ENCODE results near the gene SPACA9. TPM values are rescaled to one million over a fixed set of nuclear protein-coding genes. Genes with fewer than 3 reads are reported as not detected.

The SPACA9 gene
- polyA plus RNA-seq, 4 donors = 0.22 to 1.9 (median 1.6) TPM; not detected in 1

- H3K36me3 ChIP-seq (ENCODE audit: control insufficient read depth in 3 of 3, insufficient read depth in 2 of 3, low read depth in 1 of 3, low read length in 3 of 3) = peaks cover 2 to 45% (median 13%) of the 10 kb centered on the region in 3 donors
- no peaks in the 10 kb centered on the region for H3K9me3 ChIP-seq (ENCODE audit: control insufficient read depth in 2 of 2, insufficient read depth in 1 of 2, low read depth in 1 of 2, low read length in 1 of 2)
- H3K27ac ChIP-seq (ENCODE audit: low read depth in 1 of 3, low read length in 2 of 3) = no peak overlapping the region
- DNase-seq (no peak), FAIRE-seq (no peak)
- 72 to 80% (median 79%) methylated on average over 7 of the region's 7 CpGs for WGBS, 3 donors
- H3K27me3 ChIP-seq (ENCODE audit: control insufficient read depth in 3 of 3, insufficient read depth in 3 of 3, low read length in 3 of 3) = no peaks in the 10 kb centered on the region
- H3K4me3 ChIP-seq (ENCODE audit: low read depth in 1 of 3, low read length in 3 of 3) = no peak overlapping the region
- H3K4me1 ChIP-seq (ENCODE audit: control insufficient read depth in 3 of 3, insufficient read depth in 2 of 3, low read depth in 1 of 3, low read length in 2 of 3) = no peaks in the 10 kb centered on the region
Observed at GRCh38 chr9:132908635-132909034, 29.9 kb downstream of the SPACA9 start.

GRCh38 chr9:132909311-132909710 lies 30.6 kb downstream of the SPACA9 start:
- DNase-seq = no peak
- 70 to 90% (median 79%) methylated on average over 2 of the region's 2 CpGs for WGBS, 3 donors
- H3K36me3 ChIP-seq (ENCODE audit: control insufficient read depth in 3 of 3, insufficient read depth in 2 of 3, low read depth in 1 of 3, low read length in 3 of 3) = peaks cover 2 to 38% (median 13%) of the 10 kb centered on the region in 3 donors

GRCh38 chr9:132910376-132910775 lies 31.7 kb downstream of the SPACA9 start:
- H3K27ac ChIP-seq (ENCODE audit: low read depth in 1 of 3, low read length in 2 of 3) = no peak overlapping the region
- H3K4me3 ChIP-seq (ENCODE audit: low read depth in 1 of 3, low read length in 3 of 3) = no peak overlapping the region
- WGBS, 3 donors = 92 to 93% (median 93%) methylated on average over 6 of the region's 6 CpGs
- H3K9me3 ChIP-seq (ENCODE audit: control insufficient read depth in 2 of 2, insufficient read depth in 1 of 2, low read depth in 1 of 2, low read length in 1 of 2) = no peaks in the 10 kb centered on the region
- DNase-seq = no peak
- no peaks in the 10 kb centered on the region for H3K4me1 ChIP-seq (ENCODE audit: control insufficient read depth in 3 of 3, insufficient read depth in 2 of 3, low read depth in 1 of 3, low read length in 2 of 3)
- FAIRE-seq = no peak
- H3K27me3 ChIP-seq (ENCODE audit: control insufficient read depth in 3 of 3, insufficient read depth in 3 of 3, low read length in 3 of 3) = no peaks in the 10 kb centered on the region
- peaks cover 3 to 42% (median 13%) of the 10 kb centered on the region in 3 donors for H3K36me3 ChIP-seq (ENCODE audit: control insufficient read depth in 3 of 3, insufficient read depth in 2 of 3, low read depth in 1 of 3, low read length in 3 of 3)

More at GRCh38 chr9:132909311-132909710, 30.6 kb downstream of the SPACA9 start:
- H3K4me3 ChIP-seq (ENCODE audit: low read depth in 1 of 3, low read length in 3 of 3) = no peak overlapping the region
- no peaks in the 10 kb centered on the region for H3K9me3 ChIP-seq (ENCODE audit: control insufficient read depth in 2 of 2, insufficient read depth in 1 of 2, low read depth in 1 of 2, low read length in 1 of 2)
- FAIRE-seq = no peak
- H3K27ac ChIP-seq (ENCODE audit: low read depth in 1 of 3, low read length in 2 of 3) = no peak overlapping the region
- H3K4me1 ChIP-seq (ENCODE audit: control insufficient read depth in 3 of 3, insufficient read depth in 2 of 3, low read depth in 1 of 3, low read length in 2 of 3) = no peaks in the 10 kb centered on the region
- H3K27me3 ChIP-seq (ENCODE audit: control insufficient read depth in 3 of 3, insufficient read depth in 3 of 3, low read length in 3 of 3) = no peaks in the 10 kb centered on the region

GRCh38 chr9:132912131-132912530 lies 33.4 kb downstream of the SPACA9 start:
- Histone ChIP-seq H3K4me1 (ENCODE audit: control insufficient read depth in 3 of 3, insufficient read depth in 2 of 3, low read depth in 1 of 3, low read length in 2 of 3) (no peaks in the 10 kb centered on the region), H3K27ac (ENCODE audit: low read depth in 1 of 3, low read length in 2 of 3) (no peak overlapping the region), H3K4me3 (ENCODE audit: low read depth in 1 of 3, low read length in 3 of 3) (no peak overlapping the region), H3K27me3 (ENCODE audit: control insufficient read depth in 3 of 3, insufficient read depth in 3 of 3, low read length in 3 of 3) (no peaks in the 10 kb centered on the region), H3K9me3 (ENCODE audit: control insufficient read depth in 2 of 2, insufficient read depth in 1 of 2, low read depth in 1 of 2, low read length in 1 of 2) (no peaks in the 10 kb centered on the region), H3K36me3 (ENCODE audit: control insufficient read depth in 3 of 3, insufficient read depth in 2 of 3, low read depth in 1 of 3, low read length in 3 of 3) (peaks cover 9 to 36% (median 11%) of the 10 kb centered on the region in 3 donors)
- no peak for FAIRE-seq
- no peak for DNase-seq
- 95 to 99% (median 97%) methylated on average over 4 of the region's 4 CpGs for WGBS, 3 donors

- H3K36me3 ChIP-seq (ENCODE audit: control insufficient read depth in 3 of 3, insufficient read depth in 2 of 3, low read depth in 1 of 3, low read length in 3 of 3) = peaks cover 8 to 39% (median 18%) of the 10 kb centered on the region in 3 donors
- DNase-seq (no peak), FAIRE-seq (no peak)
Observed at GRCh38 chr9:132914924-132915323, 36.2 kb downstream of the SPACA9 start.

GRCh38 chr9:132919614-132920268 lies 41.0 kb downstream of the SPACA9 start:
- DNase-seq = no peak
- no peak overlapping the region for H3K27ac ChIP-seq (ENCODE audit: low read depth in 1 of 3, low read length in 2 of 3)
- no peak for FAIRE-seq
- no peak overlapping the region for H3K4me3 ChIP-seq (ENCODE audit: low read depth in 1 of 3, low read length in 3 of 3)
- no peaks in the 10 kb centered on the region for H3K27me3 ChIP-seq (ENCODE audit: control insufficient read depth in 3 of 3, insufficient read depth in 3 of 3, low read length in 3 of 3)
- H3K9me3 ChIP-seq (ENCODE audit: control insufficient read depth in 2 of 2, insufficient read depth in 1 of 2, low read depth in 1 of 2, low read length in 1 of 2) = no peaks in the 10 kb centered on the region
- no peaks in the 10 kb centered on the region for H3K4me1 ChIP-seq (ENCODE audit: control insufficient read depth in 3 of 3, insufficient read depth in 2 of 3, low read depth in 1 of 3, low read length in 2 of 3)
- H3K36me3 ChIP-seq (ENCODE audit: control insufficient read depth in 3 of 3, insufficient read depth in 2 of 3, low read depth in 1 of 3, low read length in 3 of 3) = peaks cover 17 to 37% (median 34%) of the 10 kb centered on the region in 3 donors
- 93 to 97% (median 94%) methylated on average over 7 of the region's 7 CpGs for WGBS, 3 donors

More at GRCh38 chr9:132914924-132915323, 36.2 kb downstream of the SPACA9 start:
- WGBS, 3 donors = 93 to 95% (median 94%) methylated on average over 6 of the region's 6 CpGs
- Histone ChIP-seq H3K4me3 (ENCODE audit: low read depth in 1 of 3, low read length in 3 of 3) (no peak overlapping the region), H3K4me1 (ENCODE audit: control insufficient read depth in 3 of 3, insufficient read depth in 2 of 3, low read depth in 1 of 3, low read length in 2 of 3) (no peaks in the 10 kb centered on the region), H3K27ac (ENCODE audit: low read depth in 1 of 3, low read length in 2 of 3) (no peak overlapping the region), H3K27me3 (ENCODE audit: control insufficient read depth in 3 of 3, insufficient read depth in 3 of 3, low read length in 3 of 3) (no peaks in the 10 kb centered on the region), H3K9me3 (ENCODE audit: control insufficient read depth in 2 of 2, insufficient read depth in 1 of 2, low read depth in 1 of 2, low read length in 1 of 2) (no peaks in the 10 kb centered on the region)

GRCh38 chr9:132923346-132923902 lies 44.7 kb downstream of the SPACA9 start:
- H3K36me3 ChIP-seq (ENCODE audit: control insufficient read depth in 3 of 3, insufficient read depth in 2 of 3, low read depth in 1 of 3, low read length in 3 of 3) = peaks cover 20 to 36% (median 27%) of the 10 kb centered on the region in 3 donors
- H3K4me1 ChIP-seq (ENCODE audit: control insufficient read depth in 3 of 3, insufficient read depth in 2 of 3, low read depth in 1 of 3, low read length in 2 of 3) = no peaks in the 10 kb centered on the region
- no peaks in the 10 kb centered on the region for H3K27me3 ChIP-seq (ENCODE audit: control insufficient read depth in 3 of 3, insufficient read depth in 3 of 3, low read length in 3 of 3)
- H3K4me3 ChIP-seq (ENCODE audit: low read depth in 1 of 3, low read length in 3 of 3) = no peak overlapping the region
- DNase-seq (no peak), FAIRE-seq (no peak)
- no peak overlapping the region for H3K27ac ChIP-seq (ENCODE audit: low read depth in 1 of 3, low read length in 2 of 3)
- 88 to 94% (median 89%) methylated on average over 9 of the region's 9 CpGs for WGBS, 3 donors
- H3K9me3 ChIP-seq (ENCODE audit: control insufficient read depth in 2 of 2, insufficient read depth in 1 of 2, low read depth in 1 of 2, low read length in 1 of 2) = no peaks in the 10 kb centered on the region

GRCh38 chr9:132927704-132928103 lies 49.0 kb downstream of the SPACA9 start:
- H3K4me3 ChIP-seq (ENCODE audit: low read depth in 1 of 3, low read length in 3 of 3) = no peak overlapping the region
- no peak for FAIRE-seq
- DNase-seq = no peak
- peaks cover 3 to 23% (median 11%) of the 10 kb centered on the region in 3 donors for H3K36me3 ChIP-seq (ENCODE audit: control insufficient read depth in 3 of 3, insufficient read depth in 2 of 3, low read depth in 1 of 3, low read length in 3 of 3)
- 54 to 75% (median 73%) methylated on average over 7 of the region's 7 CpGs for WGBS, 3 donors
- no peaks in the 10 kb centered on the region for H3K4me1 ChIP-seq (ENCODE audit: control insufficient read depth in 3 of 3, insufficient read depth in 2 of 3, low read depth in 1 of 3, low read length in 2 of 3)
- H3K27me3 ChIP-seq (ENCODE audit: control insufficient read depth in 3 of 3, insufficient read depth in 3 of 3, low read length in 3 of 3) = no peaks in the 10 kb centered on the region
- no peaks in the 10 kb centered on the region for H3K9me3 ChIP-seq (ENCODE audit: control insufficient read depth in 2 of 2, insufficient read depth in 1 of 2, low read depth in 1 of 2, low read length in 1 of 2)
- no peak overlapping the region for H3K27ac ChIP-seq (ENCODE audit: low read depth in 1 of 3, low read length in 2 of 3)
